Measurements from ENCODE around the gene PPP1R12B.
"Not testable (repeated sequence)": the region's sequence is repeated elsewhere in the genome, so short reads cannot be mapped to it uniquely, and the experiment has no call there.

The PPP1R12B gene

DNA sequence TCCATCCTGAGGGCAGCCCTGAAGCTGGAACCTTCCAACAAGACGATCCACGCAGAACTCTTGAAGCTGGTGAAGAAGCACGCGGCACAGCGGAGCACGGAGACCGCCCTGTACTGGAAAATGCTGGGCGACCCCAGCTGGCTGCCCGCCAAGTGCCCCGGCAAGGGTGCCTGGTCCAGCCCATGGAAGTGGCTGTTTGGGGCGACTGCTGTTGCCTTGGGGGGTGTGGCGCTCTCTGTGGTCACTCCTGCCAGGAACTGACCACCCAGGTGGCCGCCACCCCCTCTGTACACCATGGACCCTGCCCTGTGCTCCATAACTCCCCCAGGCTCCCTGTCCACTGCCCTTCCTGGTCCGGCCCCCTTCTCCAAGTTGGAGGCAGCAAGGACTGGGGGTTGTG lies 90.8 kb downstream of the PPP1R12B start:
- ATAC-seq (no peak), DNase-seq (ENCODE audit: low spot score in 2 of 2) (no peak)
- no peak overlapping the region for H3K27ac Mint-ChIP-seq
- H3K4me3 Mint-ChIP-seq, result no peak overlapping the region
- H3K36me3 Mint-ChIP-seq, result peaks cover 62% of the 10 kb centered on the region
- no peaks in the 10 kb centered on the region for H3K9me3 Mint-ChIP-seq
- H3K4me1 Mint-ChIP-seq, result no peaks in the 10 kb centered on the region

DNA sequence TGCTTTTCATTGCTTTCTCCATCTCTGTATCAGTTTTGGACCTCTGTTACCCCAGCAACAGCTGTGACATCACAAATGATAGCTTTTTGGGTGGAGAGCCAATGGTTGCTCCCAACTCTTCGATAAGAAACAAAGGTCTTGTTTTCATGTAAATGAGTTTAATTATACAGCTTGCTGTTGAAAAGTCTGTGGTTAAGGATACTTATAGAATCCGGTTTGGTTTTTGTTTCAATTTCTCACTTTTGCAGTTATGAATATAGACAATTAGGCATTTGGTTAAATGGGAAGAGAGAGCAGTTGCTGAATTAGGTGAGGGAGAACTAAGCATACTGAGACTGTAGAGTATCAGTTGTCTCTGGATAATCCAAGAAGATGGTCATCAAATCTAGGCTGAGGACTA lies 99.6 kb downstream of the PPP1R12B start:
- H3K4me3 Mint-ChIP-seq; DNase-seq (ENCODE audit: low spot score in 2 of 2); H3K4me1 Mint-ChIP-seq; H3K9me3 Mint-ChIP-seq; H3K27ac Mint-ChIP-seq; ATAC-seq: not testable (repeated sequence)
- H3K36me3 Mint-ChIP-seq, result peaks cover 42% of the 10 kb centered on the region

DNA sequence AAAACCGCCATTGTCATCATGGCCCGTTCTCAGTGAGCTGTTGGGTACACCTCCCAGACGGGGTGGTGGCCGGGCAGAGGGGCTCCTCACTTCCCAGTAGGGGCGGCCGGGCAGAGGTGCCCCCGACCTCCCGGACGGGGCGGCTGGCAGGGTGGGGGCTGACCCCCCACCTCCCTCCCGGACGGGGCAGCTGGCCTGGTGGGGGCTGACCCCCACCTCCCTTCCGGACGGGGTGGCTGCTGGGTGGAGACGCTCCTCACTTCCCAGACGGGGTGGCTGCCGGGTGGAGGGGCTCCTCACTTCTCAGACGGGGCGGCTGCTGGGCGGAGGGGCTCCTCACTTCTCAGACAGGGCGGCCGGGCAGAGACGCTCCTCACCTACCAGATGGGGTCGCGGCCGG lies 103.1 kb downstream of the PPP1R12B start:
- peaks cover 36% of the 10 kb centered on the region for H3K36me3 Mint-ChIP-seq
- not testable (repeated sequence) for H3K27ac Mint-ChIP-seq; DNase-seq (ENCODE audit: low spot score in 2 of 2); H3K4me1 Mint-ChIP-seq; H3K9me3 Mint-ChIP-seq; ATAC-seq; H3K4me3 Mint-ChIP-seq

DNA sequence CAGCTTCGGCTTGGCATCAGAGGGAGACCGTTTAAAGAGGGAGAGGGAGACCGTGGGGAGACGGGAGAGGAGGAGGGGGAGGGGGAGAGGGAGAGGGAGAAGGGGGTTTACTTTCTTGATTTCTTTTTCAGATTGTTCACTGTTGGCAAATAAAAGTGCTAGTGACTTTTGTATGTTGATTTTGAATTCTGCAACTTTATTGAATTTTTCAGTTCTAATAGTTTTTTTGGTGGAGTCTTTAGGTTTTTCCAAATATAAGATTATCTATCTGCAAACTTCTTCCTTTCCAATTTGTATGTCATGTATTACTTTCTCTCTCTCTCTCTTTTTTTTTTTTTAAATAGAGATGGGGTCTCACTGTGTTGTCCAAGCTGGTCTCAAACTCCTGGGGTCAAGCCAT lies 104.0 kb downstream of the PPP1R12B start:
- no peaks in the 10 kb centered on the region for H3K9me3 Mint-ChIP-seq
- H3K4me1 Mint-ChIP-seq, result no peaks in the 10 kb centered on the region
- DNase-seq (ENCODE audit: low spot score in 2 of 2), result no peak
- no peak overlapping the region for H3K4me3 Mint-ChIP-seq
- no peak for ATAC-seq
- H3K27ac Mint-ChIP-seq, result no peak overlapping the region
- peaks cover 36% of the 10 kb centered on the region for H3K36me3 Mint-ChIP-seq

DNA sequence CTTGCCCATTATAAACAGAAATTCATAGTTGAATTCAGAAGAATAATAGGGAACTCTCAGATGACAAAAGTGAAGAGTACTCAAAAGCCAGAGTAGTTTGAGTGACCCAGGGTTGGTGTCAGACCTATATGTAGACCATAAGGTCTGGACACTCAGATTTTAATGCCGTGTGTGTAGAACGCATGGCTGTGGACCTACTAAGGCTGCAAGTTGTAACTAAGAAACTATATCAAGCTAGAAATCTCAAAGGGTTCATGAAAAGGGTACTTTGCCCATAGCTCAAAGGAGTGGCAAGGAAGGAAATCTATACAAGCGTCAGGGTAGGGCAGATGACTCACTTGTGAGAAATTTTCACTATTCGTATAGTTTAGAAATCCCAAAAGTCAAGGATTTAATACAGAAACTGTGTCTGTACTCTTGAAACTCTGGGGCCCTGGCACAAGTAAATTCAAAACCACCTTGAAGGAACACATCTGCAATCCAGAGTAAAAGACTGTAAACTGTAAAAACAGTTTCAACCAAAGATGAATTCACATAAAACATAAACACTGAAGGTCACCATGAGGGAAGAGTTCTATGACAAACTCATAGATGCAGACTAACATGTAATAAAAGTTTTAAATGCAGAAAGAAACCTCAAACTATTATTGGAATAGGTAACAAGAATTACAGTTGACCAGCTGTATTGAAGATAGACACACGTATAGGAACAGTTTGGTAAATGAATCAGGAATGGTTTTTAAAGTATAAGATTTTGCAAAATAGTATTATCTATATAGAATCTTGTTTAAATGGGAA lies 108.1 kb downstream of the PPP1R12B start:
- not testable (repeated sequence) for H3K4me1 Mint-ChIP-seq; H3K4me3 Mint-ChIP-seq; H3K27ac Mint-ChIP-seq; H3K9me3 Mint-ChIP-seq; DNase-seq (ENCODE audit: low spot score in 2 of 2)
- peak; percentile 39 for ATAC-seq
- H3K36me3 Mint-ChIP-seq, result peaks cover 10% of the 10 kb centered on the region

DNA sequence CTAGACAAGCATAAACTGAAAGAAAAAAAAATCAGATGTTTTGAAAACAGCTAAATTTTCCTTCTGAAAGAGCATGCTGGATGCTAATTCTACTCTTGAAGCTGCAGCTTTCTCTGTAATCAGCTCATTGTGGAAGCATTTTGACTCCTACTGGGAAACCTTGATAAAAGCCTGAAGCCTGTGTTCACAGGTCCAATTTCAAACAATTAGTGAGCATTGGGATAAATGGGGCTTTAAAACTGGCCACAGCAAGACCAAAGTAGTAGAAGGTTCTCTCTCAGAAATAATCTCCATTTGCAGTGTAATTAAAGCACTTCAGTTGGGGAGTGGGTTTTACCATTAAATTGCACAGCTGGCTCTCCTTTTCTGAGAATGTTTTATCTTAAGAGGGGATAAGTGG lies 110.2 kb downstream of the PPP1R12B start:
- not testable (repeated sequence) for H3K4me1 Mint-ChIP-seq; DNase-seq (ENCODE audit: low spot score in 2 of 2); H3K4me3 Mint-ChIP-seq; ATAC-seq; H3K36me3 Mint-ChIP-seq; H3K27ac Mint-ChIP-seq; H3K9me3 Mint-ChIP-seq

DNA sequence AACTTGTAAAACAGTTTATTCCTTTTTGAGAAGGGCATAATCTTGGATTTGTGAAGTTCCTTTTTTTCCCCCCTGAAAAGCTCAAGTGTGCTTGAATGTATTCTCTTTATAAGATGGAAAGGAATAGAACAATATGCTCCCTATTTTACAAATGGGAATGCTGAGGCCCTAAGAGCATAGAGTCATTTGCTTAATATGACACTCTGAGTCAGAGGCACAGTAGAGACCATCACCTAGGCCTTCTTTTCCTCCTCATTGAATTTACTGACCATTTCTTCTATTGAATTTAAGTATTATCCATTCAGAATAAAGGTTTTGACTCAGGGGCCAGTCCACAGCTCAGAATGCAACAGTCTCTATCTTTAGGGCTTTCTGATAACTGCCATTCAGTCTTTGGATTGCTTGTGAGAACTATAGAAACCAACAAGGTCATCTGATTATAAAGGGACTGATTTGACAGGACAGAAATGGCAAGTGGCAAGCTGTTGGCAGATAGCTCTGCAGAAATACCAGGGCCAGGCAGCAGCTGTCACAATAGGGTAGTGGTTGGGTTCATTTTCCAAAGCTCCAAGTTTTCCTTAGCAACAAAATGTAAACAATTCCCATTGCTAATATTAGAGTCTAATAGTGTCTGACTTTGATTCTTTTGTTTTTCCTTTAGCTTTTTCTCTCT lies 111.1 kb downstream of the PPP1R12B start:
- H3K4me3 Mint-ChIP-seq; DNase-seq (ENCODE audit: low spot score in 2 of 2); H3K27ac Mint-ChIP-seq; ATAC-seq; H3K4me1 Mint-ChIP-seq; H3K9me3 Mint-ChIP-seq; H3K36me3 Mint-ChIP-seq: not testable (repeated sequence)

DNA sequence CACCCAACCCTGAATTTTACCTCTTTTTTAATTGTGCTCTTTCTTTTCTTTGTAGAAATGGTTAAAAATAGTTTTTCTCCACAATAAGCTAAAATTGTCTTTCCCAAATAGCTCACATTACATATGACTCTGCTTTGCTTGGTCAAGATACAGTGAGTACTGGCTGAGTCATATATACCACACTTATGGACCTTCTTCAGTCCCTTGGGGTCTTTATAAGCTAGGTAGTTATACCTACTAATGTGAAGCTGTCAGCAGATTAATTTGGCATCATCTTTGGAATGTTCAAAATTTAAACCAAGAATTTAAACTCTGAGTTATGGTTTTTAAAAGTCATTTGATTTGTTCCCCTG lies 111.6 kb downstream of the PPP1R12B start:
- not testable (repeated sequence) for ATAC-seq

DNA sequence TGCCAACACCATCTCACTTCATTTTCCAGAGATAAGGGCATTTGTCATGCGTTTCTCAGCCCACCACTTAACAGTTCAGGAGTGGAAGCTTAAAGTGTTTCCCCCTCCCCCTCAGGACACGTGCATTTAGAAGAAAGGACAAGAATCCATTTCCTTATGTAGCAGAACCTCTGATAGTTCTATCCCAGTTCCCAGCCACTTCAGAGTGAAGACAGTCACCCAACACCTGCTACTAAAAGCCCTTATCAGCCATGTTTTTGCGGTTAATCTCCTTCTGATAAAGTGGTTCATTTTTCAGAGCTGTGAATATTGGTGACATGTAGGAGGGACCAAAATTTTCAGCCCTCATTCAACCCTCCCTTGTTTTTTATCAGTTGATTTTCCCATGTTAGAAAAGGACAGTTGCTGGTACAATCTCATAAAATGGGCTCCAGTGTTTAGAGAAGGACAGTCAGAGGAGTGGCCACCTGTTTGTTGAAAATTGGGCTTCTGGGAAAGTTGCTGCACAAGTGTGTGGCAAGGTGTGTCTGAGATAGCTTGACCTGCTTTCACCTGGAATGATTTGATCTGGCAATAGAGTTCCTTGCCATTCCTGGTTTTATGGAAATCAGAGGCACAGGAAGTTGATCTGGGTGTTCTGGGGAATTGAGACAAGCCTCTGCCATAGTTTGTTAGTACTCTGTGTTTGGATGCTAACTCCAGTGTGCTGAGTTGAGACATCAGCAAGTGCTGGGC lies 114.0 kb downstream of the PPP1R12B start:
- no peak for DNase-seq (ENCODE audit: low spot score in 2 of 2)
- Mint-ChIP-seq H3K27ac (no peak overlapping the region), H3K9me3 (no peaks in the 10 kb centered on the region), H3K4me1 (no peaks in the 10 kb centered on the region), H3K4me3 (no peak overlapping the region), H3K36me3 (peaks cover 5% of the 10 kb centered on the region)
- no peak for ATAC-seq

More for the DNA sequence above, 111.6 kb downstream of the PPP1R12B start:
- not testable (repeated sequence) for H3K27ac Mint-ChIP-seq; H3K4me1 Mint-ChIP-seq; H3K4me3 Mint-ChIP-seq; H3K36me3 Mint-ChIP-seq; H3K9me3 Mint-ChIP-seq; DNase-seq (ENCODE audit: low spot score in 2 of 2)

DNA sequence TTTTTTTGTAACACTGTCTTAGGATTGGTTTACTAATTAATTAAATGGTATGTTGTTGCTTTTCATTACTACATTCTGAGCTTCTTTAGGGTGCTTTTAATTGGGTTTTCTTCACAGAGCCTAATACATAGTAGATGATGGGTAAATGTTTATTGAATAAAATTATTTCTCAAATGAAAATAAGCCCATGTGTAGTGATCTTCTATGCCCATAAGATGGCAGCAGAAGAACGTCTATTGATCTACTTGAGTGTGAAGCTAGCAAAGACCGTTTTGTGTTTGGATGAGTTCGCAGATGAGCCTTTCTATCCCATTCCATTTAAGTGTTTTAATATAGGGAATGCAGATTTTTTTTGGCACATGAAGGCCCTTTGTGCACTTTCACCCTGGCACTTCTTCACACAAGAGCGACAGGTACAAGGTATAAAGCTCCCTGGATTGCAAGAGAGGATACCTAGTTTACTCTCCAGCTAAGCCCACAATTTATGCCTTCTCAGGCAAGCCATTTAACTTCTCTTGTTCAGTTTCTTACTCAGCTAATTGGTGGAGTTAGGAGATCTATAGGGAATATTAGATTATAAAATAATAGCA lies 115.7 kb downstream of the PPP1R12B start:
- not testable (repeated sequence) for DNase-seq (ENCODE audit: low spot score in 2 of 2); ATAC-seq; H3K4me3 Mint-ChIP-seq; H3K36me3 Mint-ChIP-seq; H3K9me3 Mint-ChIP-seq; H3K4me1 Mint-ChIP-seq; H3K27ac Mint-ChIP-seq

DNA sequence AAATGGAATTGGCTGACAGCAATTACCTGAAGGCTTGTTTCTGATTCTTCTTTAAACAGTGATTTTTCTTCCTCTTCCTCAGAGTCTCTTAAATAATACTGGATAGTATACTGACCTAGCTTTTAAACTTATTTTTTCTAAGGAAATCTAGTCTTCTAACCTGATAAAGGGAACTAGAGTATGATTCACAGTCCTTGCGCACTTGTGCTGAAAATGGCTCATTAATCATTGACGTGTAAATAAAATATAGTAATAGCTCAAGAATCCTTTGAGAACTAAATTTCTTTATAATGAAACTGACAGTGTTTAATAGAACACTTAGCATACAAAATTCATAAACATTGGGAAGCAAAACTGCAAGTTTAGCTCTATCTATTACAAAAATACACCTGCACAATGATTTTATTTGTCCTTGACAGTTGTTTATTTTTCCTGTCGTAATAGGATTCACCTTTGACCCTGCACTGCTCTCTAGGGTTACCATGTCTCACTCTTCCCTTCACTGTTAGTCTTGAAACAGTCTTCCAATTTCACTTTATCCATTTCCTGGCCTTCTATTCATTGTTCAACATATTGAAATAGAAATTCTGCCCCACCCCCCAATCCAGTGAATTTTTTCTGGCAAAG lies 117.3 kb downstream of the PPP1R12B start:
- not testable (repeated sequence) for H3K4me3 Mint-ChIP-seq; H3K36me3 Mint-ChIP-seq; ATAC-seq; H3K4me1 Mint-ChIP-seq; H3K27ac Mint-ChIP-seq; DNase-seq (ENCODE audit: low spot score in 2 of 2); H3K9me3 Mint-ChIP-seq

DNA sequence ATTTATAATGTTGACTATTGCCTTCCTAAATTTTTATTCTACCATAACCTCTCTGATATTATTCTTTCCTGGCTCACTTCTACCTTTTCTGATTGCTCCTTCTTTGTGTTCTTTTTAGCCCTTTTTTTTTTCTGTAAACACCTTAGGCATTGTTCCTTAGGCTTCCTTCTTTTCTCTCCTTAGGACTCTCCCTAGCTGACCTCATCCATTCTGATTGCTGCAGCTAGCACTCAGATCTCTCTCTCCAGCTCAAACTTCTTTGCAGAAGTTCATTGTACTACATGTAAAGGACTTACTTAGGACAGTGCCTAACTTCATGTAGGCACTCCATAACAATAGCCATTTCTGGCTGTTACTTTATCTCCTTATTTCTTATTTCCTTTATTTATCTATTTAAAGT lies 117.8 kb downstream of the PPP1R12B start:
- not testable (repeated sequence) for DNase-seq (ENCODE audit: low spot score in 2 of 2)

DNA sequence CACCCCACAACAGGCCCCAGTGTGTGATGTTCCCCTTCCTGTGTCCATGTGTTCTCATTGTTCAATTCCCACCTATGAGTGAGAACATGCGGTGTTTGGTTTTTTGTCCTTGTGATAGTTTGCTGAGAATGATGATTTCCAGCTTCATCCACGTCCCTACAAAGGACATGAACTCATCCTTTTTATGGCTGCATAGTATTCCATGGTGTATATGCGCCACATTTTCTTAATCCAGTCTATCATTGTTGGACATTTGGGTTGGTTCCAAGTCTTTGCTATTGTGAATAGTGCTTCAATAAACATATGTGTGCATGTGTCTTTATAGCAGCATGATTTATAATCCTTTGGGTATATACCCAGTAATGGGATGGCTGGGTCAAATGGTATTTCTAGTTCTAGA lies 118.9 kb downstream of the PPP1R12B start:
- ATAC-seq; H3K4me1 Mint-ChIP-seq; H3K4me3 Mint-ChIP-seq; H3K9me3 Mint-ChIP-seq; DNase-seq (ENCODE audit: low spot score in 2 of 2); H3K27ac Mint-ChIP-seq: not testable (repeated sequence)
- peaks cover 15% of the 10 kb centered on the region for H3K36me3 Mint-ChIP-seq

More for the DNA sequence above, 117.8 kb downstream of the PPP1R12B start:
- not testable (repeated sequence) for H3K4me3 Mint-ChIP-seq, ATAC-seq, H3K27ac Mint-ChIP-seq, H3K36me3 Mint-ChIP-seq, H3K4me1 Mint-ChIP-seq, H3K9me3 Mint-ChIP-seq

DNA sequence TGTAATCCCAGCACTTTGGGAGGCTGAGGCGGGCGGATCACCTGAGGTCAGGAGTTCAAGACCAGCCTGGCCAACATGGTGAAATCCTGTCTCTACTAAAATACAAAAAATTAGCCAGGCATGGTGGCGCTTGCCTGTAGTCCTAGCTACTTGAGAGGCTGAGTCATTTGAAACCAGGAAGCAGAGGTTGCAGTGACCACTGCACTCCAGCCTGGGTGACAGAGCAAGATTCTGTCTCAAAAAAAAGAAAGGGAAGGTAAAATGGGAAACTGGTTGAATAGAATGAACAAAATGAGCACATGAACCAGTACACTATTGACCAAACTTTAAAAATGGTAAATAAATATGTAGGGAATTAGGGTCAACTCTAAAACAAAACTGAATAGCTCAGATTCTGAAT lies 120.2 kb downstream of the PPP1R12B start:
- not testable (repeated sequence) for H3K4me1 Mint-ChIP-seq; ATAC-seq; H3K27ac Mint-ChIP-seq; H3K9me3 Mint-ChIP-seq; H3K4me3 Mint-ChIP-seq; DNase-seq (ENCODE audit: low spot score in 2 of 2)
- H3K36me3 Mint-ChIP-seq, result peaks cover 14% of the 10 kb centered on the region

DNA sequence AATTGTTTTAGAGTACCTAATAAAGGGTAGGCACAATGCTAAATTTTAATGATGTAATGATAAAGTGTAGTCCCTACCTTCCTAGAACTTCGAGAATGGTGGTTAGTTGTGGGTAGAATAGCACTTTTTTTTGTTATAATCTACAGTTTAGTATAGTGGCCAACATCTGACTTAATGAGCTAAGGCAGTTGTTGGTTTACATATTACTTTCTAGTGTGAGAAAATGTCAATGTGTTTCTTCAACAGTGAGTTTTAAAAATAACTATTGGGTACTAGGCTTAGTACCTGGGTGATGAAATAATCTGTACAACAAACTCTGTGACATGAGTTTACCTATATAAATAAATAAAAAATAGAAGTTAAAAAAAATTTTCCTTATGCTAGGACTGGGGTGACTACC lies 120.6 kb downstream of the PPP1R12B start:
- DNase-seq (ENCODE audit: low spot score in 2 of 2); H3K9me3 Mint-ChIP-seq; H3K4me1 Mint-ChIP-seq; H3K27ac Mint-ChIP-seq; ATAC-seq; H3K4me3 Mint-ChIP-seq: not testable (repeated sequence)
- peaks cover 10% of the 10 kb centered on the region for H3K36me3 Mint-ChIP-seq

All from stimulated activated effector memory CD8-positive, alpha-beta T cell treated with anti-CD3 and anti-CD28 coated beads, Interleukin-12 subunit alpha, Interleukin-12 subunit beta, amount 100 ng/mL, for 72 hours (primary cell).